Lower leg skin (tissue), 4 donors: ENCODE results near the gene BRD8. TPM values are rescaled to one million over a fixed set of nuclear protein-coding genes. Genes with fewer than 3 reads are reported as not detected.
A peak's percentile ranks its signal among the peaks of the same experiment; 100 is the strongest.
"Not testable (repeated sequence)": the region's sequence is repeated elsewhere in the genome, so short reads cannot be mapped to it uniquely, and the experiment has no call there.

Source experiments
- DNase-seq, 2 donors: peaks; one replicate each; pipeline ENCODE4 v3.0.0-alpha.2; 2019; ENCODE audit warnings: low spot score in 2 of 2
- H3K4me3 ChIP-seq: fragments of 200-600 bp; sonication (generic); 2 replicates; pipeline ENCODE4 v1.5.1; 2017; ENCODE audit warnings: mild to moderate bottlenecking, low read depth; ENCODE audit not compliant: poor library complexity, severe bottlenecking
- CTCF ChIP-seq, 3 donors: fragments of 450-650 bp; IDR thresholded peaks; one replicate each; pipeline ENCODE4 v1.5.1; 2016; ENCODE audit warnings: antibody characterized with exemption in 3 of 3, mild to moderate bottlenecking in 3 of 3, moderate library complexity in 2 of 3
- POLR2A ChIP-seq, 2 donors: fragments of 450-650 bp; IDR thresholded peaks; one replicate each; pipeline ENCODE4 v1.6.1; 2016 to 2017; ENCODE audit warnings: antibody characterized with exemption in 2 of 2, mild to moderate bottlenecking in 1 of 2, moderate library complexity in 1 of 2
- WGBS, 2 donors: methylation state at CpG; one replicate each; pipeline ENCODE4 v1.1.5; 2018; 5-methylcytosine and 5-hydroxymethylcytosine counted together
- intact Hi-C: fragments of 100-400 bp; cut with DNase I; formaldehyde crosslinking; loops from one replicate; pipeline ENCODE4 v1.15.0; 2023; ENCODE audit warnings: low total_unique reads
- total RNA-seq, 4 donors: library from RNA; depleted of rRNA; stranded (reverse); fragments of >200 nt; gene quantifications; one replicate each; pipeline ENCODE4 v1.1.0, GENCODE V29; 2016

BRD8 gene
- total RNA-seq, 4 donors from 2014 or later, result 19.5 to 42.8 (median 31.0) TPM

GRCh38 chr5:138157626-138158025 lies 20.8 kb downstream of the BRD8 start:
- no peak overlapping the region for H3K4me3 ChIP-seq
- TF ChIP-seq CTCF (IDR thresholded peaks at IDR 0.05) (no peak), POLR2A (IDR thresholded peaks at IDR 0.05) (no peak)
- 65 to 85% methylated on average over 1 of the region's 1 CpG for WGBS, 2 donors
- intact Hi-C loops, result no loop called here
- no peak for DNase-seq

DNA sequence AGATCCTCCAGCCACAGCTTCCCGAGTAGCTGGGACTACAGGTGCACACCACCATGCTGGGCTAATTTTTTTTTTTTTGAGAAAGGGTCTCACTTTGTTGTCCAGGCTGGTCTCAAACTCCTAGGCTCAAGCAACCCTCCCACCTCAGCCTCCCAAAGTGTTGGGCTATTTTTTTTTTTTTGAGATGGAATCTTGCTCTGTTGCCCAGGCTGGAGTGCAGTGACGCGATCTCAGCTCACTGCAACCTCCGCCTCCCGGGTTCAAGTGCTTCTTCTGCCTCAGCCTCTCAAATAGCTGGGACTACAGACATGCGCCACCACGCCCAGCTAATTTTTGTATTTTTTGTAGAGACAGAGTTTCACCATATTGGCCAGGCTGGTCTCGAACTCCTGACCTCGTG lies 22.5 kb downstream of the BRD8 start:
- H3K4me3 ChIP-seq, DNase-seq, intact Hi-C loops: not testable (repeated sequence)
- whole genome bisulfite sequencing, 2 donors, result 94 to 98% methylated on average over 9 of the region's 9 CpGs

- 56 to 60% methylated on average over 3 of the region's 3 CpGs for WGBS, 2 donors
- no peak overlapping the region for H3K4me3 ChIP-seq
- DNase-seq, result no peak
- intact Hi-C loops, result no loop called here
- TF ChIP-seq CTCF (IDR thresholded peaks at IDR 0.05) (no peak), POLR2A (IDR thresholded peaks at IDR 0.05) (no peak)
These were observed 28.9 kb downstream of the BRD8 start for GRCh38 chr5:138149530-138149929.

- 14 to 16% methylated on average over 1 of the region's 1 CpG for WGBS, 2 donors
- no peak overlapping the region for H3K4me3 ChIP-seq
- intact Hi-C loops, result no loop called here
- no peak for TF ChIP-seq POLR2A (IDR thresholded peaks at IDR 0.05)
- no peak for TF ChIP-seq CTCF (IDR thresholded peaks at IDR 0.05)
- DNase-seq, result peak in 1 of 2 donors; percentile 49
These were observed 29.6 kb downstream of the BRD8 start for GRCh38 chr5:138148811-138149210.

DNA sequence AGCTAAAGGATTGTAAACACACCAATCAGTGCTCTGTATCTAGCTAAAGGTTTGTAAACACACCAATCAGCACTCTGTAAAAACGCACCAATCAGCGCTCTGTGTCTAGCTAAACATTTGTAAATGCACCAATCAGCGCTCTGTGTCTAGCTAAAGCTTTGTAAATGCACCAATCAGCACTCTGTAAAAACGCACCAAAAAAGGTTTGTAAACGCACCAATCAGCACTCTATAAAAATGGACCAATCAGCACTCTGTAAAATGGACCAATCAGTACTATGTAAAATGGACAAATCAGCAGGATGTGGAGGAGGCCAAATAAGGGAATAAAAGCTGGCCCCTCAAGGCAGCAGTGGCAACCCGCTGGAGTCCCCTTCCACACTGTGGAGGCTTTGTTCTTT lies 34.9 kb downstream of the BRD8 start:
- intact Hi-C loops, DNase-seq, H3K4me3 ChIP-seq: not testable (repeated sequence)
- 81 to 99% methylated on average over 6 of the region's 6 CpGs for WGBS, 2 donors

DNA sequence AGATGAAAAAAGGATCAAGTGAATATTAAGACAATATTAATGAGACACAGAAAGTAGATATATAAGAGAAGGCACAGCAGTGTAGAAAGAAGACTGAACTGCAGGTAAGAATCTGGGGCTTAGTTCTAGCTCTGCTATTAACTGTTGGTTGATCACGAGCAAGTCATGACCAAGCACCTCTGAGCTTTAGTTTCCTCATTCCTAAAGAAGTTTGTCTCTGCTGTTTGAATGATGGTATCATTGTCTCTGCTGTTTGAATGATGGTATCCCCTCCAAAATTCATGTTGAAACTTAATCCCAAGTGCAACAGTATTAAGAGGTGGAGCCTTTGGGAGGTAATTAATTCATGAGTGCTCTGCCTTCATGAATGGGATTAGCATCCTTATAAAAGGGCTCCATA lies 36.7 kb downstream of the BRD8 start:
- DNase-seq, result no peak
- TF ChIP-seq POLR2A (IDR thresholded peaks at IDR 0.05) (no peak), CTCF (IDR thresholded peaks at IDR 0.05) (no peak)
- intact Hi-C loops, result no loop called here
- 54% methylated on average over 1 of the region's 1 CpG for WGBS, 2 donors
- H3K4me3 ChIP-seq, result no peak overlapping the region

GRCh38 chr5:138140268-138140667 lies 38.2 kb downstream of the BRD8 start:
- intact Hi-C loops, result no loop called here
- DNase-seq, result no peak
- 72 to 80% methylated on average over 4 of the region's 4 CpGs for WGBS, 2 donors
- TF ChIP-seq POLR2A (IDR thresholded peaks at IDR 0.05), result no peak
- TF ChIP-seq CTCF (IDR thresholded peaks at IDR 0.05), result no peak
- H3K4me3 ChIP-seq, result no peak overlapping the region
